Glutamatergic neuron (in vitro differentiated cells): Measurements from ENCODE around the gene KDM5A. TPM values are rescaled to one million over a fixed set of nuclear protein-coding genes. Genes with fewer than 3 reads are reported as not detected.

Source experiments
- DNase-seq: peaks from one replicate; pipeline ENCODE4 v3.0.0; 2022
- H3K27ac Mint-ChIP-seq: one replicate; pipeline ENCODE4 v1.8.0; 2020; ENCODE audit warnings: mild to moderate bottlenecking, mixed read lengths, inconsistent platforms; ENCODE audit not compliant: unreplicated experiment
- H3K27me3 Mint-ChIP-seq: one replicate; pipeline ENCODE4 v1.8.0; 2020; ENCODE audit warnings: mild to moderate bottlenecking, moderate library complexity, mixed read lengths, inconsistent platforms; ENCODE audit not compliant: unreplicated experiment
- H3K36me3 Mint-ChIP-seq: one replicate; pipeline ENCODE4 v1.8.0; 2020; ENCODE audit warnings: mild to moderate bottlenecking, mixed read lengths, inconsistent platforms; ENCODE audit not compliant: unreplicated experiment
- H3K4me1 Mint-ChIP-seq: one replicate; pipeline ENCODE4 v1.8.0; 2020; ENCODE audit warnings: mild to moderate bottlenecking, low read depth, mixed read lengths, inconsistent platforms; ENCODE audit not compliant: unreplicated experiment
- H3K4me3 Mint-ChIP-seq: one replicate; pipeline ENCODE4 v1.8.0; 2020; ENCODE audit warnings: mild to moderate bottlenecking, mixed read lengths, inconsistent platforms; ENCODE audit not compliant: unreplicated experiment
- H3K9me3 Mint-ChIP-seq: one replicate; pipeline ENCODE4 v1.8.0; 2020; ENCODE audit warnings: mild to moderate bottlenecking, moderate library complexity, mixed read lengths, inconsistent platforms; ENCODE audit not compliant: unreplicated experiment
- total RNA-seq: library from RNA; stranded (reverse); fragmentation: NEBNext Ultra II Directional; extraction: Animal tissue kit (Norgen Biotek cat#: 25700); gene quantifications from one replicate; pipeline ENCODE4 v1.2.1, GENCODE V29; 2021; ENCODE audit not compliant: unreplicated experiment
- TF ChIP-seq, protein P1 (sequence below): fragments of 200-600 bp; sonication (generic); IDR thresholded peaks from one replicate; pipeline ENCODE4 v1.5.0; 2021; ENCODE audit not compliant: partially characterized antibody, unreplicated experiment

KDM5A gene
- total RNA-seq, 1 donor from 2014 or later: 86.4 TPM

- Mint-ChIP-seq H3K27ac (no peak overlapping the region), H3K9me3 (peaks cover 11% of the 10 kb centered on the region), H3K4me1 (no peaks in the 10 kb centered on the region), H3K36me3 (peaks cover 13% of the 10 kb centered on the region), H3K4me3 (no peak overlapping the region), H3K27me3 (no peaks in the 10 kb centered on the region)
- no peak for DNase-seq
- TF ChIP-seq, protein P1, sequence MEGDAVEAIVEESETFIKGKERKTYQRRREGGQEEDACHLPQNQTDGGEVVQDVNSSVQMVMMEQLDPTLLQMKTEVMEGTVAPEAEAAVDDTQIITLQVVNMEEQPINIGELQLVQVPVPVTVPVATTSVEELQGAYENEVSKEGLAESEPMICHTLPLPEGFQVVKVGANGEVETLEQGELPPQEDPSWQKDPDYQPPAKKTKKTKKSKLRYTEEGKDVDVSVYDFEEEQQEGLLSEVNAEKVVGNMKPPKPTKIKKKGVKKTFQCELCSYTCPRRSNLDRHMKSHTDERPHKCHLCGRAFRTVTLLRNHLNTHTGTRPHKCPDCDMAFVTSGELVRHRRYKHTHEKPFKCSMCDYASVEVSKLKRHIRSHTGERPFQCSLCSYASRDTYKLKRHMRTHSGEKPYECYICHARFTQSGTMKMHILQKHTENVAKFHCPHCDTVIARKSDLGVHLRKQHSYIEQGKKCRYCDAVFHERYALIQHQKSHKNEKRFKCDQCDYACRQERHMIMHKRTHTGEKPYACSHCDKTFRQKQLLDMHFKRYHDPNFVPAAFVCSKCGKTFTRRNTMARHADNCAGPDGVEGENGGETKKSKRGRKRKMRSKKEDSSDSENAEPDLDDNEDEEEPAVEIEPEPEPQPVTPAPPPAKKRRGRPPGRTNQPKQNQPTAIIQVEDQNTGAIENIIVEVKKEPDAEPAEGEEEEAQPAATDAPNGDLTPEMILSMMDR: no peak
These were observed 148.6 kb downstream of the KDM5A start for GRCh38 chr12:240566-240965.

DNA sequence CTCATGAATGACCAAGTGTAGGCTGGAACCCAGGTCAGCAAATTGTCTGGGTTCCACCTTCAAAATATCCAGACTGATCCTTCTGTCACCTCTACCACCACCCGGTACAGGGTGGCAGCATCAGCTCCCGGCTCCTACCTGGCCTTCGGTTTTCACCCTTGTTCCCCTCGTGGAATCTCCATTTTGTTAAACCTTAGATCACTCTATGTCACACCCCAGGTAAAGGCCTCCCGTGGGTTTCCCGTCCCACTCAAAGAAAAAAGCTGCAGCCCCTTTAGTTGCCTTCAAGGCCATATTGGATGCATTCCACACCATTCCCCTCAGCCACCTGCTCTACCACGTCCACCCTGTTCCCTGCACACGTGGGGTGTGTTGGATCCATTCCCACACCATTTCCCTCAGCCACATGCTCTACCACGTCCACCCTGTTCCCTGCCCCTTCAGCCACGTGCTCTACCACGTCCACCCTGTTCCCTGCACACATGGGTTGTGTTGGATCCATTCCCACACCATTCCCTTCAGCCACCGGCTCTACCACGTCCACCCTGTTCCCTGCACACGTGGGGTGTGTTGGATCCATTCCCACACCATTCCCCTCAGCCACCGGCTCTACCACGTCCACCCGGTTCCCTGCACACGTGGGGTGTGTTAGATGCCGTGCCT is 150.3 kb downstream of the KDM5A start:
- H3K27me3 Mint-ChIP-seq: no peaks in the 10 kb centered on the region
- H3K4me1 Mint-ChIP-seq: no peaks in the 10 kb centered on the region

GRCh38 chr12:238116-238515 is 151.0 kb downstream of the KDM5A start:
- Mint-ChIP-seq H3K9me3 (peaks cover 16% of the 10 kb centered on the region), H3K4me3 (no peak overlapping the region), H3K27ac (no peak overlapping the region), H3K36me3 (peaks cover 13% of the 10 kb centered on the region), H3K4me1 (no peaks in the 10 kb centered on the region), H3K27me3 (no peaks in the 10 kb centered on the region)
- no peak for DNase-seq
- TF ChIP-seq, protein P1: no peak

More for the DNA sequence above, 150.3 kb downstream of the KDM5A start:
- no peak overlapping the region for H3K4me3 Mint-ChIP-seq
- H3K27ac Mint-ChIP-seq: no peak overlapping the region
- H3K36me3 Mint-ChIP-seq: peaks cover 13% of the 10 kb centered on the region
- TF ChIP-seq, protein P1: no peak
- H3K9me3 Mint-ChIP-seq: peaks cover 16% of the 10 kb centered on the region
- DNase-seq: no peak

DNA sequence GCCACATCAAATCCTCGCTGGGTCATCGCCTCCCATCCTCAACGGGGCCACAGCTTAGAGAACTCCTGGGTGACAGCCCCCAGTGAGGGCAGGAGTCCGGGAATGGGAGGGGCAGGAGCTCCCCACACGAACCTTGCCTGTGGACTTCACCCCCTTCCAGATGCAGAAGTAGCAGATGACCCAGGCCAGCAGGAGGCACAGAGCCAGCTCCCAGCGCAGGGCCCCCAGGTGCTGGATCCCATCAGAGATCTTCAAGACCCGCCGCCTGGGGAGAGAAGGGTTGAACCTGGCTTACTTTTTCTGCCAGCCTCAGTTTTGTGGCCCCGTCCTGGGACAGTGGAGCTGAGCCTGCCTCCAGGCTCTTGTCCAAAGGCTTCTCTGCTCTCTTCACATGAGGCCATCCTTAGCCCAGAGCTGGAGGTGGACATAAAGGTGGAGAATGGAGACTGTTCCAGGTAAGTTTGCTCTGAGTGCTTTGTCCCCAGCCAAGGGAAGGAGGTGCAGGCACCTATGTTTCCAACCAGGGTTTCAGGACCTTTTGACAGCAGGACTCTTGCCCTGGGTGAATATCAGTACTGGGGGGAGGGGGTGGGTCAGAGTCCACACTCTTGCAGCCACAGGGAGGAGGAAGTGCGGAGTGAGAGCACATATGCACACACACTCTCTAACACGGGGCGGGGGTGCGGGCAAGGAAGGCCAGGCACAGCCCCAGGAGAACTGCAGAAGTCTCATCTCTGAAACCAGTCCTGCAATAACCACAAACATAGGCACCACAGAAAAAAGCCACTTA is 151.9 kb downstream of the KDM5A start:
- no peaks in the 10 kb centered on the region for H3K27me3 Mint-ChIP-seq
- no peak for DNase-seq

More for the DNA sequence above, 151.9 kb downstream of the KDM5A start:
- Mint-ChIP-seq H3K9me3 (peaks cover 18% of the 10 kb centered on the region), H3K4me1 (no peaks in the 10 kb centered on the region), H3K4me3 (no peak overlapping the region), H3K36me3 (peaks cover 13% of the 10 kb centered on the region), H3K27ac (no peak overlapping the region)
- TF ChIP-seq, protein P1: no peak
